ENCODE results near the gene JAG1.

DNA sequence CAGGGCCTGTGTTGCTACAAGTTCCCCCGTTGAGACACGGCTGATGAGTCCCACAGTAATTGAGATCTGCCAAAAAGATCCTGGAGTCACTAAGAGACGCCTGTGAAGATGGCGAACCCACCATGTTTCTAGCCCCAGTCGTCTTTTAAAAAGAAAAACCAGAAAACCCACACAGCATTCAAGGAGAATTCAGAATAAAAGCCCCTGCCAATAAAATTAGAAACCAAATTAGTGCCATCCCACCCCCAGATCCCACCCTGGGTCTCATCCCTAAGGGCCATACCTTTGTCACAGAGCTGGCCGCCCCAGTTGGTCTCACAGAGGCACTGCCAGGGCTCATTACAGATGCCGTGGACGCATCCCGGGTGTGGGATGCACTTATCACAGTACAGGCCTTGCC lies 21.6 kb downstream of the JAG1 start:
- TF ChIP-seq, protein P1, sequence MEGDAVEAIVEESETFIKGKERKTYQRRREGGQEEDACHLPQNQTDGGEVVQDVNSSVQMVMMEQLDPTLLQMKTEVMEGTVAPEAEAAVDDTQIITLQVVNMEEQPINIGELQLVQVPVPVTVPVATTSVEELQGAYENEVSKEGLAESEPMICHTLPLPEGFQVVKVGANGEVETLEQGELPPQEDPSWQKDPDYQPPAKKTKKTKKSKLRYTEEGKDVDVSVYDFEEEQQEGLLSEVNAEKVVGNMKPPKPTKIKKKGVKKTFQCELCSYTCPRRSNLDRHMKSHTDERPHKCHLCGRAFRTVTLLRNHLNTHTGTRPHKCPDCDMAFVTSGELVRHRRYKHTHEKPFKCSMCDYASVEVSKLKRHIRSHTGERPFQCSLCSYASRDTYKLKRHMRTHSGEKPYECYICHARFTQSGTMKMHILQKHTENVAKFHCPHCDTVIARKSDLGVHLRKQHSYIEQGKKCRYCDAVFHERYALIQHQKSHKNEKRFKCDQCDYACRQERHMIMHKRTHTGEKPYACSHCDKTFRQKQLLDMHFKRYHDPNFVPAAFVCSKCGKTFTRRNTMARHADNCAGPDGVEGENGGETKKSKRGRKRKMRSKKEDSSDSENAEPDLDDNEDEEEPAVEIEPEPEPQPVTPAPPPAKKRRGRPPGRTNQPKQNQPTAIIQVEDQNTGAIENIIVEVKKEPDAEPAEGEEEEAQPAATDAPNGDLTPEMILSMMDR (conservative IDR thresholded peaks at IDR 0.05; ENCODE audit: low read depth, low read length), result no peak
- TF ChIP-seq EZH2 (IDR thresholded peaks at IDR 0.05; ENCODE audit: low read length, unreplicated experiment), result no peak
- TF ChIP-seq EZH2phosphoT487 (IDR thresholded peaks at IDR 0.05; ENCODE audit: borderline replicate concordance, low read length), result no peak

All from PC-3 (cell line).